Measurements from ENCODE around the gene CDK5RAP2. TPM values are rescaled to one million over a fixed set of nuclear protein-coding genes. Genes with fewer than 3 reads are reported as not detected.
"Not testable (repeated sequence)": the region's sequence is repeated elsewhere in the genome, so short reads cannot be mapped to it uniquely, and the experiment has no call there.

CDK5RAP2 gene
- polyA plus RNA-seq, 4 donors, result 15.7 to 49.3 (median 18.9) TPM

- not testable (repeated sequence) for H3K4me1 ChIP-seq (ENCODE audit: control insufficient read depth in 3 of 3, insufficient read depth in 2 of 3, low read depth in 1 of 3, low read length in 2 of 3); H3K9me3 ChIP-seq (ENCODE audit: control insufficient read depth in 2 of 2, insufficient read depth in 1 of 2, low read depth in 1 of 2, low read length in 1 of 2); FAIRE-seq; DNase-seq; H3K27me3 ChIP-seq (ENCODE audit: control insufficient read depth in 3 of 3, insufficient read depth in 3 of 3, low read length in 3 of 3); H3K27ac ChIP-seq (ENCODE audit: low read depth in 1 of 3, low read length in 2 of 3); H3K4me3 ChIP-seq (ENCODE audit: low read depth in 1 of 3, low read length in 3 of 3)
- 95 to 96% (median 95%) methylated on average over 9 of the region's 9 CpGs for WGBS, 3 donors
- H3K36me3 ChIP-seq (ENCODE audit: control insufficient read depth in 3 of 3, insufficient read depth in 2 of 3, low read depth in 1 of 3, low read length in 3 of 3), result peaks cover 0 to 12% (median 4%) of the 10 kb centered on the region in 3 donors
Measured at GRCh38 chr9:120461677-120462076, 118.3 kb downstream of the CDK5RAP2 start.

- DNase-seq, result no peak
- H3K27me3 ChIP-seq (ENCODE audit: control insufficient read depth in 3 of 3, insufficient read depth in 3 of 3, low read length in 3 of 3), result no peaks in the 10 kb centered on the region
- H3K4me3 ChIP-seq (ENCODE audit: low read depth in 1 of 3, low read length in 3 of 3), result no peak overlapping the region
- H3K27ac ChIP-seq (ENCODE audit: low read depth in 1 of 3, low read length in 2 of 3), result no peak overlapping the region
- 95 to 99% (median 98%) methylated on average over 3 of the region's 3 CpGs for WGBS, 3 donors
- peaks cover 5 to 33% (median 6%) of the 10 kb centered on the region in 3 donors for H3K36me3 ChIP-seq (ENCODE audit: control insufficient read depth in 3 of 3, insufficient read depth in 2 of 3, low read depth in 1 of 3, low read length in 3 of 3)
- no peaks in the 10 kb centered on the region for H3K9me3 ChIP-seq (ENCODE audit: control insufficient read depth in 2 of 2, insufficient read depth in 1 of 2, low read depth in 1 of 2, low read length in 1 of 2)
- no peaks in the 10 kb centered on the region for H3K4me1 ChIP-seq (ENCODE audit: control insufficient read depth in 3 of 3, insufficient read depth in 2 of 3, low read depth in 1 of 3, low read length in 2 of 3)
- FAIRE-seq, result no peak
Measured at GRCh38 chr9:120456218-120456617, 123.7 kb downstream of the CDK5RAP2 start.

- no peak for DNase-seq
- Histone ChIP-seq H3K4me1 (ENCODE audit: control insufficient read depth in 3 of 3, insufficient read depth in 2 of 3, low read depth in 1 of 3, low read length in 2 of 3) (no peaks in the 10 kb centered on the region), H3K4me3 (ENCODE audit: low read depth in 1 of 3, low read length in 3 of 3) (no peak overlapping the region), H3K36me3 (ENCODE audit: control insufficient read depth in 3 of 3, insufficient read depth in 2 of 3, low read depth in 1 of 3, low read length in 3 of 3) (peaks cover 5 to 35% (median 6%) of the 10 kb centered on the region in 3 donors), H3K9me3 (ENCODE audit: control insufficient read depth in 2 of 2, insufficient read depth in 1 of 2, low read depth in 1 of 2, low read length in 1 of 2) (no peaks in the 10 kb centered on the region), H3K27me3 (ENCODE audit: control insufficient read depth in 3 of 3, insufficient read depth in 3 of 3, low read length in 3 of 3) (no peaks in the 10 kb centered on the region), H3K27ac (ENCODE audit: low read depth in 1 of 3, low read length in 2 of 3) (no peak overlapping the region)
- 80 to 92% (median 88%) methylated on average over 3 of the region's 3 CpGs for WGBS, 3 donors
- FAIRE-seq, result no peak
Measured at GRCh38 chr9:120454467-120454866, 125.5 kb downstream of the CDK5RAP2 start.

GRCh38 chr9:120453792-120454191 is 126.2 kb downstream of the CDK5RAP2 start:
- WGBS, 3 donors, result 95 to 96% (median 96%) methylated on average over 4 of the region's 4 CpGs

GRCh38 chr9:120452631-120453030 is 127.3 kb downstream of the CDK5RAP2 start:
- Histone ChIP-seq H3K9me3 (ENCODE audit: control insufficient read depth in 2 of 2, insufficient read depth in 1 of 2, low read depth in 1 of 2, low read length in 1 of 2) (no peaks in the 10 kb centered on the region), H3K27me3 (ENCODE audit: control insufficient read depth in 3 of 3, insufficient read depth in 3 of 3, low read length in 3 of 3) (no peaks in the 10 kb centered on the region), H3K4me1 (ENCODE audit: control insufficient read depth in 3 of 3, insufficient read depth in 2 of 3, low read depth in 1 of 3, low read length in 2 of 3) (no peaks in the 10 kb centered on the region), H3K4me3 (ENCODE audit: low read depth in 1 of 3, low read length in 3 of 3) (no peak overlapping the region), H3K27ac (ENCODE audit: low read depth in 1 of 3, low read length in 2 of 3) (no peak overlapping the region), H3K36me3 (ENCODE audit: control insufficient read depth in 3 of 3, insufficient read depth in 2 of 3, low read depth in 1 of 3, low read length in 3 of 3) (peaks cover 5 to 36% (median 9%) of the 10 kb centered on the region in 3 donors)
- 68 to 88% (median 72%) methylated on average over 3 of the region's 3 CpGs for WGBS, 3 donors
- FAIRE-seq (no peak), DNase-seq (no peak)

More at GRCh38 chr9:120453792-120454191, 126.2 kb downstream of the CDK5RAP2 start:
- H3K27me3 ChIP-seq (ENCODE audit: control insufficient read depth in 3 of 3, insufficient read depth in 3 of 3, low read length in 3 of 3), result no peaks in the 10 kb centered on the region
- no peak for DNase-seq
- no peak overlapping the region for H3K4me3 ChIP-seq (ENCODE audit: low read depth in 1 of 3, low read length in 3 of 3)
- H3K9me3 ChIP-seq (ENCODE audit: control insufficient read depth in 2 of 2, insufficient read depth in 1 of 2, low read depth in 1 of 2, low read length in 1 of 2), result no peaks in the 10 kb centered on the region
- no peak overlapping the region for H3K27ac ChIP-seq (ENCODE audit: low read depth in 1 of 3, low read length in 2 of 3)
- H3K4me1 ChIP-seq (ENCODE audit: control insufficient read depth in 3 of 3, insufficient read depth in 2 of 3, low read depth in 1 of 3, low read length in 2 of 3), result no peaks in the 10 kb centered on the region
- H3K36me3 ChIP-seq (ENCODE audit: control insufficient read depth in 3 of 3, insufficient read depth in 2 of 3, low read depth in 1 of 3, low read length in 3 of 3), result peaks cover 5 to 35% (median 6%) of the 10 kb centered on the region in 3 donors
- no peak for FAIRE-seq

- FAIRE-seq, result no peak
- Histone ChIP-seq H3K9me3 (ENCODE audit: control insufficient read depth in 2 of 2, insufficient read depth in 1 of 2, low read depth in 1 of 2, low read length in 1 of 2) (no peaks in the 10 kb centered on the region), H3K4me3 (ENCODE audit: low read depth in 1 of 3, low read length in 3 of 3) (no peak overlapping the region), H3K27me3 (ENCODE audit: control insufficient read depth in 3 of 3, insufficient read depth in 3 of 3, low read length in 3 of 3) (no peaks in the 10 kb centered on the region), H3K27ac (ENCODE audit: low read depth in 1 of 3, low read length in 2 of 3) (no peak overlapping the region), H3K36me3 (ENCODE audit: control insufficient read depth in 3 of 3, insufficient read depth in 2 of 3, low read depth in 1 of 3, low read length in 3 of 3) (peaks cover 5 to 38% (median 8%) of the 10 kb centered on the region in 3 donors), H3K4me1 (ENCODE audit: control insufficient read depth in 3 of 3, insufficient read depth in 2 of 3, low read depth in 1 of 3, low read length in 2 of 3) (no peaks in the 10 kb centered on the region)
- WGBS, 3 donors, result 91 to 95% (median 92%) methylated on average over 3 of the region's 3 CpGs
- DNase-seq, result no peak
Measured at GRCh38 chr9:120450916-120451315, 129.1 kb downstream of the CDK5RAP2 start.

- no peak overlapping the region for H3K4me3 ChIP-seq (ENCODE audit: low read depth in 1 of 3, low read length in 3 of 3)
- H3K36me3 ChIP-seq (ENCODE audit: control insufficient read depth in 3 of 3, insufficient read depth in 2 of 3, low read depth in 1 of 3, low read length in 3 of 3), result peaks cover 5 to 31% (median 6%) of the 10 kb centered on the region in 3 donors
- H3K4me1 ChIP-seq (ENCODE audit: control insufficient read depth in 3 of 3, insufficient read depth in 2 of 3, low read depth in 1 of 3, low read length in 2 of 3), result no peaks in the 10 kb centered on the region
- FAIRE-seq, result no peak
- DNase-seq, result no peak
- no peaks in the 10 kb centered on the region for H3K27me3 ChIP-seq (ENCODE audit: control insufficient read depth in 3 of 3, insufficient read depth in 3 of 3, low read length in 3 of 3)
- H3K9me3 ChIP-seq (ENCODE audit: control insufficient read depth in 2 of 2, insufficient read depth in 1 of 2, low read depth in 1 of 2, low read length in 1 of 2), result no peaks in the 10 kb centered on the region
- no peak overlapping the region for H3K27ac ChIP-seq (ENCODE audit: low read depth in 1 of 3, low read length in 2 of 3)
- WGBS, 3 donors, result 95 to 99% (median 98%) methylated on average over 2 of the region's 2 CpGs
Measured at GRCh38 chr9:120449566-120449965, 130.4 kb downstream of the CDK5RAP2 start.

- H3K9me3 ChIP-seq (ENCODE audit: control insufficient read depth in 2 of 2, insufficient read depth in 1 of 2, low read depth in 1 of 2, low read length in 1 of 2), result no peaks in the 10 kb centered on the region
- FAIRE-seq, result no peak
Measured at GRCh38 chr9:120447959-120448500, 131.9 kb downstream of the CDK5RAP2 start.

GRCh38 chr9:120446671-120447070 is 133.3 kb downstream of the CDK5RAP2 start:
- no peak for FAIRE-seq
- Histone ChIP-seq H3K27ac (ENCODE audit: low read depth in 1 of 3, low read length in 2 of 3) (no peak overlapping the region), H3K4me3 (ENCODE audit: low read depth in 1 of 3, low read length in 3 of 3) (no peak overlapping the region), H3K36me3 (ENCODE audit: control insufficient read depth in 3 of 3, insufficient read depth in 2 of 3, low read depth in 1 of 3, low read length in 3 of 3) (peaks cover 0 to 32% (median 16%) of the 10 kb centered on the region in 3 donors), H3K9me3 (ENCODE audit: control insufficient read depth in 2 of 2, insufficient read depth in 1 of 2, low read depth in 1 of 2, low read length in 1 of 2) (no peaks in the 10 kb centered on the region), H3K27me3 (ENCODE audit: control insufficient read depth in 3 of 3, insufficient read depth in 3 of 3, low read length in 3 of 3) (no peaks in the 10 kb centered on the region), H3K4me1 (ENCODE audit: control insufficient read depth in 3 of 3, insufficient read depth in 2 of 3, low read depth in 1 of 3, low read length in 2 of 3) (peaks cover 0 to 12% (median 0%) of the 10 kb centered on the region in 3 donors)
- DNase-seq, result no peak
- 85 to 94% (median 87%) methylated on average over 4 of the region's 4 CpGs for WGBS, 3 donors

More at GRCh38 chr9:120447959-120448500, 131.9 kb downstream of the CDK5RAP2 start:
- Histone ChIP-seq H3K36me3 (ENCODE audit: control insufficient read depth in 3 of 3, insufficient read depth in 2 of 3, low read depth in 1 of 3, low read length in 3 of 3) (peaks cover 3 to 31% (median 11%) of the 10 kb centered on the region in 3 donors), H3K4me1 (ENCODE audit: control insufficient read depth in 3 of 3, insufficient read depth in 2 of 3, low read depth in 1 of 3, low read length in 2 of 3) (peaks cover 0 to 5% (median 0%) of the 10 kb centered on the region in 3 donors), H3K27me3 (ENCODE audit: control insufficient read depth in 3 of 3, insufficient read depth in 3 of 3, low read length in 3 of 3) (no peaks in the 10 kb centered on the region), H3K4me3 (ENCODE audit: low read depth in 1 of 3, low read length in 3 of 3) (no peak overlapping the region), H3K27ac (ENCODE audit: low read depth in 1 of 3, low read length in 2 of 3) (no peak overlapping the region)
- WGBS, 3 donors, result 96 to 98% (median 96%) methylated on average over 9 of the region's 9 CpGs
- no peak for DNase-seq
